HG03460 (cell line): Measurements from ENCODE around the gene HES1.

Source experiments
- ATAC-seq: cut with Tn5 transposase; IDR thresholded peaks from one replicate; pipeline ENCODE4 v1.9.1; 2021; ENCODE audit not compliant: unreplicated experiment

HES1 gene

GRCh38 chr3:194101592-194102432 lies 34.1 kb upstream of the HES1 start:
- peak; percentile 18 for ATAC-seq

- no peak for ATAC-seq
Measured at GRCh38 chr3:194102436-194102835, 33.5 kb upstream of the HES1 start.

- ATAC-seq: no peak
Measured at GRCh38 chr3:194103505-194103904, 32.4 kb upstream of the HES1 start.

- no peak for ATAC-seq
Measured at GRCh38 chr3:194103983-194104751, 31.8 kb upstream of the HES1 start.

- no peak for ATAC-seq
Measured at GRCh38 chr3:194105292-194105691, 30.7 kb upstream of the HES1 start.

- no peak for ATAC-seq
Measured at GRCh38 chr3:194107107-194107506, 28.8 kb upstream of the HES1 start.

GRCh38 chr3:194109192-194109863 lies 26.6 kb upstream of the HES1 start:
- ATAC-seq: no peak

GRCh38 chr3:194110483-194110882 lies 25.5 kb upstream of the HES1 start:
- ATAC-seq: no peak

GRCh38 chr3:194111336-194111735 lies 24.6 kb upstream of the HES1 start:
- ATAC-seq: no peak

GRCh38 chr3:194112120-194113106 lies 23.5 kb upstream of the HES1 start:
- ATAC-seq: no peak

- ATAC-seq: no peak
Measured at GRCh38 chr3:194114123-194114522, 21.8 kb upstream of the HES1 start.

- ATAC-seq: no peak
Measured at GRCh38 chr3:194117104-194117845, 18.7 kb upstream of the HES1 start.

- no peak for ATAC-seq
Measured at GRCh38 chr3:194118920-194119319, 17.0 kb upstream of the HES1 start.

- ATAC-seq: no peak
Measured at GRCh38 chr3:194119831-194120590, 15.9 kb upstream of the HES1 start.

- no peak for ATAC-seq
Measured at GRCh38 chr3:194120789-194121770, 14.9 kb upstream of the HES1 start.

GRCh38 chr3:194121891-194122631 lies 13.9 kb upstream of the HES1 start:
- no peak for ATAC-seq

GRCh38 chr3:194123726-194124125 lies 12.2 kb upstream of the HES1 start:
- no peak for ATAC-seq
